Measurements from ENCODE around the gene COX6A2. TPM values are rescaled to one million over a fixed set of nuclear protein-coding genes. Genes with fewer than 3 reads are reported as not detected.

COX6A2 gene
- total and polyA plus RNA-seq, 12 donors, result 2.8 to 5.2 TPM; not detected in 10

DNA sequence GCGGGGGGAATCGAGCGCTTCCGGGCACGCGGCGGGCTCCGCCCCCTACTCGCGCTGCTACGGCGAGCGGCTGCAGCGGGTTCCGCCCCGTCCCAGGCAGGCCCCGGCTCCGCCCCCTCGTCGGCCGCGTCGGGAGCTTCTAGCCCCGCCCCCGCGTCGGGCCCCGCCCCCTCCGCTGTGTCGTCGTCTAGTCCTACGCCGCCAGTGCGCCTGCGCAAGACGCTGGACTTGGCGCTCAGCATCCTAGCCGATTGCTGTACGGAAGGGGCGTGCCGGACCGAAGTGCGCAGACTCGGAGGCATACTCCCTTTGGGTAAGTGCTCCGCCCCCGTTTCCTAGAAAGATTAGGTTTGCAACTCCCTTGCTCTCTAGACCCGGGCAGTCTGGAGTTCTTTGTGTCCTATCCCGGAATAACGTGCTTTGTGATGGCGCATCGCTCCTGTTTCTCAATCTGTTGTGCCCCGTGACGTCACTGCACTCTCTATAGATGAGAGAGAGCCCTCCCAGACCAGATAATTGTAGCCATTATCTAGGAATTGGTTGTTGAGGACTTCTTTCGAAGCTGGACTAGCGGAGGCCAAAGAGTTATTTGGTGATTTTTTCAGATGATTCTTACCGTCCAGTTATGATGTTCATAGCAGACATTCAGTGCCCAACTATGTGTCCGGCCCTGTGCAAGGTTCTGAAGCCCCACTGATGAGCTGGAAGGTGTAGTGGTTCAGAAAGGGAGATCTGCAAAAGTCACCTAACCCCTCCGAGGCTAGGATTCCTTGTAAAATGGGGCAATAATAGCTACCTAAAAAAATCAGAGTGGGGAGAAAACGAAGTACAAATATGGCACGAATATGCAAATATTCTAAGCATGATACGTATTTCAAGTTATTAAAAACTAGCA lies 31.8 kb upstream of the COX6A2 start:
- Histone ChIP-seq H3K27me3 (no peaks in the 10 kb centered on the region), H3K36me3 (replicated peaks in 1 of 2) (peaks cover 0 to 31% of the 10 kb centered on the region in 2 donors), H3K4me3 (peak overlapping the region in 3 of 4 donors; percentile 52 to 90 (median 77)), H3K27ac (peak overlapping the region; percentile 96 to 100 (median 99)), H3K4me1 (replicated peaks in 1 of 2) (peaks cover 24 to 43% of the 10 kb centered on the region in 2 donors), H3K9me3 (replicated peaks in 1 of 3) (no peaks in the 10 kb centered on the region)
- 3 to 10% (median 5%) methylated on average over 14 to 61 of the region's 61 CpGs for WGBS, 4 donors
- intact Hi-C loops (cut with DNase I), result no loop called here
- no peak for TF ChIP-seq POLR2A (IDR thresholded peaks at IDR 0.05)
- TF ChIP-seq, protein P1, sequence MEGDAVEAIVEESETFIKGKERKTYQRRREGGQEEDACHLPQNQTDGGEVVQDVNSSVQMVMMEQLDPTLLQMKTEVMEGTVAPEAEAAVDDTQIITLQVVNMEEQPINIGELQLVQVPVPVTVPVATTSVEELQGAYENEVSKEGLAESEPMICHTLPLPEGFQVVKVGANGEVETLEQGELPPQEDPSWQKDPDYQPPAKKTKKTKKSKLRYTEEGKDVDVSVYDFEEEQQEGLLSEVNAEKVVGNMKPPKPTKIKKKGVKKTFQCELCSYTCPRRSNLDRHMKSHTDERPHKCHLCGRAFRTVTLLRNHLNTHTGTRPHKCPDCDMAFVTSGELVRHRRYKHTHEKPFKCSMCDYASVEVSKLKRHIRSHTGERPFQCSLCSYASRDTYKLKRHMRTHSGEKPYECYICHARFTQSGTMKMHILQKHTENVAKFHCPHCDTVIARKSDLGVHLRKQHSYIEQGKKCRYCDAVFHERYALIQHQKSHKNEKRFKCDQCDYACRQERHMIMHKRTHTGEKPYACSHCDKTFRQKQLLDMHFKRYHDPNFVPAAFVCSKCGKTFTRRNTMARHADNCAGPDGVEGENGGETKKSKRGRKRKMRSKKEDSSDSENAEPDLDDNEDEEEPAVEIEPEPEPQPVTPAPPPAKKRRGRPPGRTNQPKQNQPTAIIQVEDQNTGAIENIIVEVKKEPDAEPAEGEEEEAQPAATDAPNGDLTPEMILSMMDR (IDR thresholded peaks at IDR 0.05), result peak in 1 of 6 experiments; percentile 16
- peak; percentile 100 for DNase-seq

DNA sequence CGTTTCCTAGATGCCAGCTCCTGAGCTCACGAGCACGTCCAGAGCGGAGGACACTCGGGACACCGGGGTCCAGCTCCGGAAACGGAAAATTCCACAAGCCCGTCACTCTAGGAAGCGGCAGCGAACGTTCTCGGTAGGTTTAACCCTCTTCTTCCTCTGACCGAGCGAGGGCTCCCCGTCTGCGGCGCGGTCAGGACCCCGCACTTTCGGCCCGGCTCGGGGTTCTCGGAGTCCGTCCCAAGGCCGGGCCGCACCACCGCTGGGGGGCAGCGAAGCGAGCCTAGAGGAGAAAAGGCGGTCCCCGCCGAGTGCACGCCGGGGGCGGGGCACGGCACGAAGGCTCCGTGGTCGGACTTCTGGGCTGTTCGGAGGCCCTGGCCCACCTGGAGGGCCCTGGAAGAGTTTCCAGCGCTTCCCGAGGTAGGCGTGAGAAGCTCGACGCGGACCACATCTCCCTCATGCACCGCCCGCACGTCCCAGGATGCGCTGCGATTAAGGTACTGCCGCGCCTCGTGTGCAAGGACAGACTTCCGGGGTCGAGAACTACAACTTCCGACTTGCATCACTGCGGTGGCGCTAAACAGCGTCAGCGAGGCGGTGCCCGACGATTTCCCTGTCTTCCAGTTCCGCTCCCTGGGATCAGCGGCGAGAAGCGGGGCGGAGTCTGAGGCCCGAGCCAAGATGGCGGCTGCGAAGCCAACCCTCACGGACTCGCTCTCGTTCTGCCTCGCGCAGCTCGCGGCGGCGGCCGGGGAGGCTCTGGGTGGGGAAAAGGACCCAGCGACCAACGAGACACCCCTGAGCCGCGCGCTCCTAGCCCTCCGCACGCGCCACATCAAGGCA lies 30.9 kb upstream of the COX6A2 start, which contains the start of gene ARMC5:
TSS of gene ARMC5 (plus strand) at position 658 of the 843 bp plus-strand sequence. CDS start at position 682, 24 bp downstream.
- Histone ChIP-seq H3K4me1 (replicated peaks in 1 of 2) (peaks cover 29 to 49% of the 10 kb centered on the region in 2 donors), H3K9me3 (replicated peaks in 1 of 3) (no peaks in the 10 kb centered on the region), H3K27me3 (no peaks in the 10 kb centered on the region), H3K4me3 (peak within 1 kb of the TSS; percentile 12 to 90 (median 64)), H3K27ac (peak within 1 kb of the TSS; percentile 96 to 100 (median 99)), H3K36me3 (replicated peaks in 1 of 2) (peaks cover 0 to 23% of the 10 kb centered on the region in 2 donors)
- TF ChIP-seq, protein P1 (IDR thresholded peaks at IDR 0.05), result peak; percentile 19 to 61 (median 44)
- TF ChIP-seq POLR2A (IDR thresholded peaks at IDR 0.05), result peak; percentile 70 to 81
- 0 to 1% (median 0%) methylated on average over 6 to 91 of the region's 91 CpGs for WGBS, 4 donors
- intact Hi-C loops (cut with DNase I), result no loop called here
- DNase-seq, result peak; percentile 97 to 99 (median 98)

DNA sequence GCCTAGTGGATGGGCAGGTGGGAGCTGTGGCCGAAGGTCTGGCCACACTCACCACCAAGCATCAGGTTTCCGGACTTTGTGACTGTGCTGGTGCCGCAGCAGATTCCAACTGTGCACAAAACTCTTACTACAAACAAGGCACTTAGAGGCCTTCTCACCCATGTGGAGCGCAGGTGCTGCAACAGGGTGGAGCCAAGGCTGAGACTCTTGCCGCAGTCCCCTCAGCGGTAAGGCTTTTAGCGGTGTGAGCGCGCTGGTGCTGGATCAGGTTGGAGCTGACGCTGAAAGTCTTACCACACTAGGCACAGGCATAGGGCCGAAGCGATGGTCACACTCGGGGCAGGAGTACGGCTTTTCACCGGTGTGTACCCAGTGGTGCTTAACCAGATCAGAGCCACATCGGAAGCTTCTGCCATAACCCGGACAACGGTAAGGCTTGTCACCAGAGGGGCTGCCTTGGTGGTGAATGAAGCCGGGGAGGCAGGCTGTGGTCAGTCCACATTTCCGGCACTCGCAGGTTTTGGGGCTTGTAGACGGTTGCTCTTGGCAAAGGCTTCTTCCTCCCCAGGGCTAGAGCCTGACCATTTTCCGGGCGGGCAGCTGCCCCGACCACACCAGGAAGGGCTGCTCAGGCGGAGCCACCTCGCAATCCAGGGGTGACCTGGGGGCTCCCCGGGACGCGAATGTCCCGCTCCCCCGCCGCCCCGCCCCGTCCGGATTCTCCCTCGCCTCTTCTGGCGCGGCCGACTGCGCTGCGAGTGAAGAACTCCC lies 30.1 kb upstream of the COX6A2 start:
- intact Hi-C loops (cut with DNase I), result no loop called here
- Histone ChIP-seq H3K4me1 (replicated peaks in 1 of 2) (peaks cover 37 to 57% of the 10 kb centered on the region in 2 donors), H3K9me3 (replicated peaks in 1 of 3) (no peaks in the 10 kb centered on the region), H3K27me3 (no peaks in the 10 kb centered on the region), H3K4me3 (peak overlapping the region; percentile 12 to 90 (median 48)), H3K36me3 (replicated peaks in 1 of 2) (peaks cover 0 to 15% of the 10 kb centered on the region in 2 donors), H3K27ac (peak overlapping the region; percentile 96 to 100 (median 99))
- peak; percentile 11 to 60 for TF ChIP-seq POLR2A (IDR thresholded peaks at IDR 0.05)
- TF ChIP-seq, protein P1 (IDR thresholded peaks at IDR 0.05), result peak in 3 of 6 experiments; percentile 20 to 30 (median 26)
- WGBS, 4 donors, result 0 to 1% (median 1%) methylated on average over 5 to 42 of the region's 42 CpGs
- DNase-seq, result peak in 6 of 7 donors; percentile 62 to 82 (median 68)

All from adrenal gland (tissue), 12 donors.